A172 (cell line): Measurements from ENCODE around the gene PI4KA. TPM values are rescaled to one million over a fixed set of nuclear protein-coding genes. Genes with fewer than 3 reads are reported as not detected.

ENCODE experiments used
- DNase-seq: peaks from one replicate; pipeline ENCODE4 v3.0.0-alpha.2; 2015; ENCODE audit warnings: low spot score
- total RNA-seq: library from RNA; depleted of rRNA; stranded (reverse); fragments of >200 nt; shearing (Covaris generic); gene quantifications from 2 replicates; pipeline ENCODE4 v1.2.3, GENCODE V29; 2014

PI4KA gene
- total RNA-seq, 1 experiment from 2014 or later = 31.8 TPM

GRCh38 chr22:20816559-20816958 is 42.1 kb downstream of the PI4KA start:
- no peak for DNase-seq

- DNase-seq = no peak
Observed at GRCh38 chr22:20815477-20816050, 43.0 kb downstream of the PI4KA start.

- no peak for DNase-seq
Observed at GRCh38 chr22:20814221-20814808, 44.3 kb downstream of the PI4KA start.

- DNase-seq = no peak
Observed at GRCh38 chr22:20813056-20813455, 45.6 kb downstream of the PI4KA start.

GRCh38 chr22:20811971-20812660 is 46.5 kb downstream of the PI4KA start:
- DNase-seq = no peak

- DNase-seq = no peak
Observed at GRCh38 chr22:20811171-20811570, 47.4 kb downstream of the PI4KA start.

GRCh38 chr22:20810645-20811044 is 48.0 kb downstream of the PI4KA start:
- no peak for DNase-seq

GRCh38 chr22:20809538-20810185 is 48.9 kb downstream of the PI4KA start:
- no peak for DNase-seq

- DNase-seq = no peak
Observed at GRCh38 chr22:20808844-20809243, 49.8 kb downstream of the PI4KA start.

- DNase-seq = peak; percentile 69
Observed at GRCh38 chr22:20807315-20807752, 51.3 kb downstream of the PI4KA start.

GRCh38 chr22:20805972-20806471 is 52.6 kb downstream of the PI4KA start:
- DNase-seq = peak; percentile 14

- DNase-seq = no peak
Observed at GRCh38 chr22:20804650-20805049, 54.0 kb downstream of the PI4KA start.

- no peak for DNase-seq
Observed at GRCh38 chr22:20803696-20804324, 54.8 kb downstream of the PI4KA start.

GRCh38 chr22:20802922-20803553 is 55.6 kb downstream of the PI4KA start:
- no peak for DNase-seq

- no peak for DNase-seq
Observed at GRCh38 chr22:20802452-20802851, 56.2 kb downstream of the PI4KA start.

GRCh38 chr22:20799449-20799848 is 59.2 kb downstream of the PI4KA start:
- no peak for DNase-seq

- no peak for DNase-seq
Observed at GRCh38 chr22:20798974-20799373, 59.6 kb downstream of the PI4KA start.

- no peak for DNase-seq
Observed at GRCh38 chr22:20798218-20798617, 60.4 kb downstream of the PI4KA start.

- no peak for DNase-seq
Observed at GRCh38 chr22:20796731-20797130, 61.9 kb downstream of the PI4KA start.

- DNase-seq = no peak
Observed at GRCh38 chr22:20794650-20795413, 63.8 kb downstream of the PI4KA start.
